Testis (tissue), 2 donors: ENCODE results near the gene VSIG2.

ENCODE experiments used
- CTCF ChIP-seq, 3 experiments: fragments of 450-650 bp in 2 of 3; fragments of 200-600 bp in 1 of 3; sonication (generic) in 1 of 3; IDR thresholded peaks; one replicate each; pipeline ENCODE4 v1.5.1; 2016 to 2019; ENCODE audit warnings: antibody characterized with exemption in 3 of 3, mild to moderate bottlenecking in 2 of 3, moderate library complexity in 1 of 3
- POLR2A ChIP-seq: fragments of 450-650 bp; IDR thresholded peaks from one replicate; pipeline ENCODE4 v1.6.1; 2017; ENCODE audit warnings: antibody characterized with exemption, mild to moderate bottlenecking, moderate library complexity

DNA sequence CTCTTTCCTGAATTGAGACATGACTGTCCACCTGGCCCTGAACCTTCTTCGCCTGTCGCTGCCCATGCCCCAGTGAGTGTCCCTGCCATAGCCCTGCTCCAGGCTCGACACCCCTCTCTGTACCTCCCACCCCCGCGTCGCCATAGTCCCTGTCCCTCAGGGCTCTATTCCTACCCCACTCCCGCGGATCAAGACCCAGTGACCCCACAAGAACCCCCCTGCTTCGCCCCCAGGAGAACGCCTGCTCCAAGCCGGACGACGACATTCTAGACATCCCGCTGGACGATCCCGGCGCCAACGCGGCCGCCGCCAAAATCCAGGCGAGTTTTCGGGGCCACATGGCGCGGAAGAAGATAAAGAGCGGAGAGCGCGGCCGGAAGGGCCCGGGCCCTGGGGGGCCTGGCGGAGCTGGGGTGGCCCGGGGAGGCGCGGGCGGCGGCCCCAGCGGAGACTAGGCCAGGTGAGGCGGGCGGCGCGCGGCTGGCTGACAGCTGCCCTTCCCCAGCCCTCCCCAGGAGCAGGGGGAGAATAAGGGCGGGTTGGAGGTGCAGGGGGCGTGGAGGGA is 6.7 kb downstream of the VSIG2 start:
- TF ChIP-seq CTCF (IDR thresholded peaks at IDR 0.05) (no peak), POLR2A (no peak)
